GM23248 (cell line): ENCODE results near the gene ARHGEF11.

Experiments used
- EZH2 ChIP-seq: fragments of 200-600 bp; sonication (generic); IDR thresholded peaks from 2 replicates; pipeline ENCODE4 v1.6.1; 2018; ENCODE audit warnings: antibody characterized with exemption, mild to moderate bottlenecking; ENCODE audit not compliant: insufficient read depth, poor library complexity, severe bottlenecking
- EZH2phosphoT487 ChIP-seq: fragments of 200-600 bp; sonication (generic); IDR thresholded peaks from 2 replicates; pipeline ENCODE4 v1.6.1; 2018; ENCODE audit warnings: antibody characterized with exemption, moderate library complexity, mild to moderate bottlenecking, low read depth; ENCODE audit not compliant: insufficient read depth

- TF ChIP-seq EZH2 = no peak
- no peak for TF ChIP-seq EZH2phosphoT487
Observed at GRCh38 chr1:156938813-156939212, 106.7 kb downstream of the ARHGEF11 start.
